Left ventricle myocardium inferior (tissue), 1 donor: ENCODE measurements around the gene COL6A6. TPM values are rescaled to one million over a fixed set of nuclear protein-coding genes. Genes with fewer than 3 reads are reported as not detected.

Experiments used
- DNase-seq: peaks from one replicate; pipeline ENCODE4 v3.0.0-alpha.2; 2020
- H3K27ac ChIP-seq: fragments of 200-600 bp; replicated peaks from 2 replicates; pipeline ENCODE4 v1.8.0; 2021
- H3K27me3 ChIP-seq: fragments of 200-600 bp; 2 replicates; pipeline ENCODE4 v1.8.0; 2021; ENCODE audit warnings: low read depth
- H3K36me3 ChIP-seq: fragments of 200-600 bp; 2 replicates; pipeline ENCODE4 v1.8.0; 2021
- H3K4me1 ChIP-seq: fragments of 200-600 bp; 2 replicates; pipeline ENCODE4 v1.8.0; 2021
- H3K4me3 ChIP-seq: fragments of 200-600 bp; 2 replicates; pipeline ENCODE4 v1.8.0; 2021; ENCODE audit warnings: mild to moderate bottlenecking, moderate library complexity
- H3K9me3 ChIP-seq: fragments of 200-600 bp; replicated peaks from 2 replicates; pipeline ENCODE4 v1.8.0; 2021
- intact Hi-C: fragments of 100-400 bp; cut with micrococcal nuclease; formaldehyde crosslinking; loops from one replicate; pipeline ENCODE4 v1.11.0; 2022
- total RNA-seq: library from RNA; stranded (reverse); fragmentation: NEBNext Ultra II Directional; extraction: Animal tissue kit (Norgen Biotek cat#: 25700); gene quantifications from one replicate; pipeline ENCODE4 v1.2.1, GENCODE V29; 2021
- TF ChIP-seq, protein P1 (sequence below): fragments of 200-600 bp; IDR thresholded peaks from 2 replicates; pipeline ENCODE4 v1.8.0; 2021; ENCODE audit warnings: antibody characterized with exemption, mild to moderate bottlenecking, borderline replicate concordance
- donor health status: DM: no; HTN: yes; CAD: no; lungs with severe emphysema.

The COL6A6 gene
- total RNA-seq, 1 donor from 2014 or later: 2.1 TPM

DNA sequence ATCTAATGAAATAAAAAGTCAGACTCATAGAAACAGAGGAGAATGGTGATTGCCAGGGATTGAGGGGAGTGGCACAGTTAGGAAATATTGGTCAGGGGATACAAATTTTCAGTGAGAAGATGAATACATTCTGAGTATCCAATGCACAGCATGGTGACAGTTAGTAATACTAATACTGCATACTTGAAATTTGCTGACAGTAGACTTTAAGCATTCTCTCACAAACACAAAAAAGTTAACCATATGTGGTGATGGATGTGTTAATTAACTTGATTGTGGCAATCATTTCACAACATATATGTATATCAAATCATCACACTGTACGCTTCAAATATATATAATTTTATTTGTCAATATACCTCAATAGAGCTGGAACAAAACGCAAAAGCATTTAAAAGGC lies 9.2 kb upstream of the COL6A6 start:
- Histone ChIP-seq H3K4me3 (no peak overlapping the region), H3K36me3 (no peaks in the 10 kb centered on the region), H3K27me3 (peaks cover 17% of the 10 kb centered on the region), H3K27ac (no peak overlapping the region), H3K4me1 (no peaks in the 10 kb centered on the region), H3K9me3 (no peaks in the 10 kb centered on the region)
- intact Hi-C loops: no loop called here
- TF ChIP-seq, protein P1, sequence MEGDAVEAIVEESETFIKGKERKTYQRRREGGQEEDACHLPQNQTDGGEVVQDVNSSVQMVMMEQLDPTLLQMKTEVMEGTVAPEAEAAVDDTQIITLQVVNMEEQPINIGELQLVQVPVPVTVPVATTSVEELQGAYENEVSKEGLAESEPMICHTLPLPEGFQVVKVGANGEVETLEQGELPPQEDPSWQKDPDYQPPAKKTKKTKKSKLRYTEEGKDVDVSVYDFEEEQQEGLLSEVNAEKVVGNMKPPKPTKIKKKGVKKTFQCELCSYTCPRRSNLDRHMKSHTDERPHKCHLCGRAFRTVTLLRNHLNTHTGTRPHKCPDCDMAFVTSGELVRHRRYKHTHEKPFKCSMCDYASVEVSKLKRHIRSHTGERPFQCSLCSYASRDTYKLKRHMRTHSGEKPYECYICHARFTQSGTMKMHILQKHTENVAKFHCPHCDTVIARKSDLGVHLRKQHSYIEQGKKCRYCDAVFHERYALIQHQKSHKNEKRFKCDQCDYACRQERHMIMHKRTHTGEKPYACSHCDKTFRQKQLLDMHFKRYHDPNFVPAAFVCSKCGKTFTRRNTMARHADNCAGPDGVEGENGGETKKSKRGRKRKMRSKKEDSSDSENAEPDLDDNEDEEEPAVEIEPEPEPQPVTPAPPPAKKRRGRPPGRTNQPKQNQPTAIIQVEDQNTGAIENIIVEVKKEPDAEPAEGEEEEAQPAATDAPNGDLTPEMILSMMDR: no peak
- no peak for DNase-seq

DNA sequence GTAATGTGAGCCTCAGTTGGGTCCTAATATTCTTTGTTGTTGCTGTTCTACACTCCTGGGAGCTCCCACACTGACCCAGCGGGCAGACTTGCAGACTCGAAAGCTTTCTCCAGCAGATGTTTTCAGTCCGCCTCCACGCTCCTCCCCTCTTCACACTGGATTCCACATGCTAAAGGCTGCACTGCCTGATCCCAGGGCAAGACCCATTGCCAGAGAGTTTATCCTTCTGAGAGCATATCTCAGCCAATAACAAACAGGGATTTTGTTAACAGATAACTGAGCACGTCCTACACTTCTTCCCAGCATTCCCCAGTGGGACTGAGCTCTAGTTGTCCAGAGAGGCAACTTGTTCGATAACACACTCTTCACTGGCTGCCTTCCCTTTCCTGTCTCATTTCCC lies 8.0 kb upstream of the COL6A6 start:
- Histone ChIP-seq H3K36me3 (no peaks in the 10 kb centered on the region), H3K4me1 (no peaks in the 10 kb centered on the region), H3K9me3 (no peaks in the 10 kb centered on the region), H3K27me3 (peaks cover 17% of the 10 kb centered on the region), H3K27ac (peak overlapping the region; percentile 22), H3K4me3 (no peak overlapping the region)
- peak; percentile 72 for DNase-seq
- TF ChIP-seq, protein P1: no peak
- intact Hi-C loops: no loop called here

DNA sequence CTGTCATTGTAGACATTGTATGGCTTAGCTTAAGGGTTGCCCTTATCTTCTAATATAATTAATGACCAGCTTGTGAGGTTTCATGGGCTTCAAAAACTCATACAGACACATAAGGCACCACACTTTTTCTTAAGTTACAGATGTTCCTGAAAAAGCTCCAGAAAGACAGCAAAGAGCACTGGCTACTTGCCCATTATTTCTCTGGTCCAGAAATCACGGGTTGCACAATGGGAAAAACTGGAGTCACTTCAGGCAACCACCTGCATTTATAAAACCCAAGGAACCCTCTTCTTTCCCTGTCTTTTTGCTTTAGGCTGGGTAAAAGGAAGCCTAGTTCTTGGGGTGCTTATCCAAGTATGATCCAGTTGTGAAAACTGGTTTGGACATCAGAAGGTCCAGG lies 2.3 kb upstream of the COL6A6 start:
- intact Hi-C loops: no loop called here
- Histone ChIP-seq H3K4me1 (peaks cover 8% of the 10 kb centered on the region), H3K27me3 (peaks cover 68% of the 10 kb centered on the region), H3K27ac (peak overlapping the region; percentile 54), H3K9me3 (no peaks in the 10 kb centered on the region), H3K36me3 (no peaks in the 10 kb centered on the region), H3K4me3 (no peak overlapping the region)
- no peak for DNase-seq
- TF ChIP-seq, protein P1: no peak

DNA sequence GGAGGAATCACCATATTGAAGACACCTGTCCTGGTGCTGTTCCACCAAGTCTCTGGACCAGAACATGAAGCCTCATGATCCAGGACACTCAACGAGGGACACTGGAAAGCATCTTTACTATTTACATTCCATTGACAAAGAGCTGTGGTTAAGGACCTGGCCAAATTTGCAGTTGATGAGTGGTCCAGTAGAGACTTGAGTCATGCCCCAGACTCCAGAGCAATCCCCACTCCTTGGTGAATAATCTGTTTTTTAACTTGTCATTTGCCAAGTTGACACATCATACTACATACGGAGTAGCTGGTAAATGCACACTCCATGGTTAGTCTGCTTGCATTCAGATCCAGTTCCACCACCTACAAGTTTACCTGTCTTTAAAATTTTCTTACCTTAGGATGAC lies 1.2 kb upstream of the COL6A6 start:
- Histone ChIP-seq H3K9me3 (no peaks in the 10 kb centered on the region), H3K4me1 (peaks cover 8% of the 10 kb centered on the region), H3K27ac (no peak overlapping the region), H3K4me3 (no peak overlapping the region), H3K36me3 (no peaks in the 10 kb centered on the region), H3K27me3 (peaks cover 69% of the 10 kb centered on the region)
- TF ChIP-seq, protein P1: no peak
- intact Hi-C loops: no loop called here
- DNase-seq: no peak

DNA sequence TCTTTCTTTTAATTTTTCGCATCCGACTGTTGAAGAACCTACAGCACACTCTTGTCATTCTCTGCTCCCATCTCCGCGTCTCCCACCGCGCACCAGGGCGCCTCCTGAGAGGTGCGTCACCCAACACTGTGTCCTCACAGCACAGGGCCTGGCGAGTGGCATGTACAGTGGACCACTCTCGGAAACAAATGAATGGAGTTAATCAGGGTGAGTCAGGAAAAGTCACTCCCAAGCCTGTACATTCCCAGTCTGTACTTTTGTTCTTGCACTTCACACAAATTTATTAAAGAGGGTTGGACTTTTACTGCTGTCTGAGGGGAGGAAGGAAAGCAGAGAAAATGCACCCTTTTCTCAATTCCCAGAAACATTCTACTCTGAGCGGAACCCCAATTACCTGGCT lies 625 bp downstream of the COL6A6 start:
- Histone ChIP-seq H3K9me3 (no peaks in the 10 kb centered on the region), H3K4me1 (peaks cover 8% of the 10 kb centered on the region), H3K36me3 (no peaks in the 10 kb centered on the region), H3K4me3 (peak overlapping the region; percentile 59), H3K27me3 (peaks cover 67% of the 10 kb centered on the region), H3K27ac (peak overlapping the region; percentile 36)
- intact Hi-C loops: no loop called here
- TF ChIP-seq, protein P1: no peak
- DNase-seq: no peak

DNA sequence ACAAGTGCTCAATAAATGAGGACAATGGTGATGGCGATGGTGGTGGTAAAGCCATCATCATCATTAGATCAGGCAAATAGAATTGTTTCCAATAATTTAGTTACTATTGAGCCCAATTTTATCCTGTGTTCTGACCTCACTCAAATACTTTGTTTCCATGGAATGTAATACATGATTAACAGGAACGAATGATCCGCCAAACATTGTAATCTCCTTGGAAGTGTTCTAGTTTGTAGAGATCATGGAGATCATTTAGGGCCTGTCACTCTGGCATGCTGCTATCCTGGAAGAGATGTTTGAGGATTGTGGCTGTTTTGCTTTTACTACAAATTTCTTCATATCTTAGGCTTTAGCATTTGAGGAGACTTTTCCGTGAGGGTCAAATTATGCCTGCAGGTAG lies 2.8 kb downstream of the COL6A6 start:
- no peak for DNase-seq
- Histone ChIP-seq H3K36me3 (no peaks in the 10 kb centered on the region), H3K27ac (no peak overlapping the region), H3K27me3 (peaks cover 80% of the 10 kb centered on the region), H3K9me3 (no peaks in the 10 kb centered on the region), H3K4me1 (peaks cover 8% of the 10 kb centered on the region), H3K4me3 (no peak overlapping the region)
- intact Hi-C loops: no loop called here
- TF ChIP-seq, protein P1: no peak
